ENCODE results near the gene CLEC4E.
"Not testable (repeated sequence)": the region's sequence is repeated elsewhere in the genome, so short reads cannot be mapped to it uniquely, and the experiment has no call there.

CLEC4E gene, protein sequence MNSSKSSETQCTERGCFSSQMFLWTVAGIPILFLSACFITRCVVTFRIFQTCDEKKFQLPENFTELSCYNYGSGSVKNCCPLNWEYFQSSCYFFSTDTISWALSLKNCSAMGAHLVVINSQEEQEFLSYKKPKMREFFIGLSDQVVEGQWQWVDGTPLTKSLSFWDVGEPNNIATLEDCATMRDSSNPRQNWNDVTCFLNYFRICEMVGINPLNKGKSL

DNA sequence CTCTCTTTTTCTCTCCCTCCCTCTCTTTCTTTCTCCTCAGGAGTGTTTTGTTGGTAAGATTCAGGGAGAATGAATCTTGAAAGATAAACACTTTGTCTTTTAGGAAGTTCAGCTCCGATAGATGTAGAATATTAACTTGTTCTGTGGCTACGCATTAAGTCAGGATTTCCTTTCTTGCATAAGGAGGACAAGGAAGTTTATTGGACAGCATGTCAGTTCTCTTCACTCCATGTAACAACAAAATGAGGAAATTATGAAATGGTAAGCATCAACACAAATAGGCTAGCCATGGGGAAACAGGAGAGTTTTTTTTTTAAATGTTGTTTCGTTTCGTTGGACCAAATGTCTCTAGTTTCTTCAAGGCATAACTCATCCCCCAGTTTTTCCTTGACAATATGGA is at the start of gene CLEC4E:
CLEC4E (minus strand) TSS at position 75 of the 400 bp plus-strand sequence. CDS start 108 bp downstream, outside the sequence.
- not testable (repeated sequence) for H3K4me1 ChIP-seq (ENCODE audit: insufficient read depth, poor library complexity, severe bottlenecking); H3K4me3 ChIP-seq (ENCODE audit: severe bottlenecking); DNase-seq (ENCODE audit: low spot score); H3K27ac ChIP-seq (ENCODE audit: poor library complexity, severe bottlenecking); H3K27me3 ChIP-seq (ENCODE audit: insufficient read depth, poor library complexity, severe bottlenecking); H3K36me3 ChIP-seq (ENCODE audit: low read depth); ATAC-seq (ENCODE audit: low read depth); H3K9me3 ChIP-seq (ENCODE audit: severe bottlenecking)

DNA sequence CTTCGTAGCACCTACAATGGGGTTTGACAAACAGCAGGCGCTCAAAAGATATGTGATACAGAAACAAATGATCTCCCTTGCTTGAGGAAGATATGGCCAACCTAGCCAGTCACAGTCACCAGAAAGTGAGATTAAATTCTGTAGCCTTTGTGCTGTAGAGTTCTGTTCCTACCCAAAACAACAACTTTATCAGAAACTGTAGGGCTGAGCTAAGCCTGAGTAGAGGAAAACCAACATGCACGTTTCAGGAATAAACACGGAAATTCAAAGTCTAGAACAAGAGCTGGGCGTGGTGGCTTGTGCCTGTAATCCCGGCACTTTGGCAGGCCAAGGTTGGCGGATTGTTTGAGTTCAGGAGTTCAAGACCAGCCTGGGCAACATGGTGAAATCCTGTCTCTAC is 49.0 kb upstream of the CLEC4E start:
- Histone ChIP-seq H3K4me3 (ENCODE audit: severe bottlenecking) (no peak overlapping the region), H3K27ac (ENCODE audit: poor library complexity, severe bottlenecking) (no peak overlapping the region), H3K27me3 (ENCODE audit: insufficient read depth, poor library complexity, severe bottlenecking) (no peaks in the 10 kb centered on the region), H3K9me3 (ENCODE audit: severe bottlenecking) (no peaks in the 10 kb centered on the region), H3K36me3 (ENCODE audit: low read depth) (no peaks in the 10 kb centered on the region), H3K4me1 (ENCODE audit: insufficient read depth, poor library complexity, severe bottlenecking) (no peaks in the 10 kb centered on the region)
- DNase-seq (ENCODE audit: low spot score) (no peak), ATAC-seq (ENCODE audit: low read depth) (no peak)
- TF ChIP-seq, protein P1, sequence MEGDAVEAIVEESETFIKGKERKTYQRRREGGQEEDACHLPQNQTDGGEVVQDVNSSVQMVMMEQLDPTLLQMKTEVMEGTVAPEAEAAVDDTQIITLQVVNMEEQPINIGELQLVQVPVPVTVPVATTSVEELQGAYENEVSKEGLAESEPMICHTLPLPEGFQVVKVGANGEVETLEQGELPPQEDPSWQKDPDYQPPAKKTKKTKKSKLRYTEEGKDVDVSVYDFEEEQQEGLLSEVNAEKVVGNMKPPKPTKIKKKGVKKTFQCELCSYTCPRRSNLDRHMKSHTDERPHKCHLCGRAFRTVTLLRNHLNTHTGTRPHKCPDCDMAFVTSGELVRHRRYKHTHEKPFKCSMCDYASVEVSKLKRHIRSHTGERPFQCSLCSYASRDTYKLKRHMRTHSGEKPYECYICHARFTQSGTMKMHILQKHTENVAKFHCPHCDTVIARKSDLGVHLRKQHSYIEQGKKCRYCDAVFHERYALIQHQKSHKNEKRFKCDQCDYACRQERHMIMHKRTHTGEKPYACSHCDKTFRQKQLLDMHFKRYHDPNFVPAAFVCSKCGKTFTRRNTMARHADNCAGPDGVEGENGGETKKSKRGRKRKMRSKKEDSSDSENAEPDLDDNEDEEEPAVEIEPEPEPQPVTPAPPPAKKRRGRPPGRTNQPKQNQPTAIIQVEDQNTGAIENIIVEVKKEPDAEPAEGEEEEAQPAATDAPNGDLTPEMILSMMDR (IDR thresholded peaks at IDR 0.05; ENCODE audit: poor library complexity, severe bottlenecking): no peak

DNA sequence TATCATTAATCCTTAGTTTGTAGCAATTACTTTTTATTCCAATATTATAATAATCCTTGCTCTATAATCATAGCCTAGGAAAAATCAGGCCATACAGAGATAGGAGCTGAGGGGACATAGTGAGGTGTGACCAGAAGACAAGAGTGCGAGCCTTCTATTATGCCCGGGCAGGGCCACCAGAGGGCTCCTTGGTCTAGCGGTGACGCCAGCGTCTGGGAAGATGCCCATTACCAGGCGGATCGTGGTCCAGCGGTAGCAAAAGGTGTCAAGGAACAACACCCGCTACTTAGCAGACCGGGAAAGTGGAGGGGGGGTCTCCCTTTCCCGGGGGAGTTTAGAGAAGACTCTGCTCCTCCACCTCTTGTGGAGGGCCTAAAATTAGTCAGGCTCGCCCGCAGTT is 43.8 kb upstream of the CLEC4E start:
- H3K27ac ChIP-seq (ENCODE audit: poor library complexity, severe bottlenecking); H3K27me3 ChIP-seq (ENCODE audit: insufficient read depth, poor library complexity, severe bottlenecking); ATAC-seq (ENCODE audit: low read depth); DNase-seq (ENCODE audit: low spot score); H3K4me1 ChIP-seq (ENCODE audit: insufficient read depth, poor library complexity, severe bottlenecking); H3K4me3 ChIP-seq (ENCODE audit: severe bottlenecking); H3K36me3 ChIP-seq (ENCODE audit: low read depth); H3K9me3 ChIP-seq (ENCODE audit: severe bottlenecking): not testable (repeated sequence)

DNA sequence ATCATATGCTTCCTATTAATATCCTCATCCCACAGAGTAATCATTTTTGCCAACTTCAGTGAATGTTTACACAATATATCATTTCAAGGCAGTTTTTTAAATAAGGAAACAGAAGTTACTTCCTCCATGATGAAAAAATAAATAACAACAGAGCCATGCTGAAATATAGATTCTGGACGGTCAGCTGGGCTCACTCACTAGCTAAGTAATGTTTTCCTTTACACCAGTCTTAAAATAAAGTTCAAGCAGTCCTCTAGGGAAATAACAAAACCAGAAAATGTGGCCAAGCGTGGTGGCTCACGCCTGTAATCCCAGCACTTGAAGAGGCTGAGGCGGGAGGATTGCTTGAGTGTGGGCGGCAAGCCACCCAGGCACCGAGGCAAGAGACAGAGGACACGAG is 43.3 kb upstream of the CLEC4E start:
- Histone ChIP-seq H3K4me1 (ENCODE audit: insufficient read depth, poor library complexity, severe bottlenecking) (no peaks in the 10 kb centered on the region), H3K27ac (ENCODE audit: poor library complexity, severe bottlenecking) (no peak overlapping the region), H3K4me3 (ENCODE audit: severe bottlenecking) (no peak overlapping the region), H3K27me3 (ENCODE audit: insufficient read depth, poor library complexity, severe bottlenecking) (no peaks in the 10 kb centered on the region), H3K36me3 (ENCODE audit: low read depth) (no peaks in the 10 kb centered on the region), H3K9me3 (ENCODE audit: severe bottlenecking) (no peaks in the 10 kb centered on the region)
- TF ChIP-seq, protein P1 (IDR thresholded peaks at IDR 0.05; ENCODE audit: poor library complexity, severe bottlenecking): no peak
- no peak for DNase-seq (ENCODE audit: low spot score)
- ATAC-seq (ENCODE audit: low read depth): no peak

DNA sequence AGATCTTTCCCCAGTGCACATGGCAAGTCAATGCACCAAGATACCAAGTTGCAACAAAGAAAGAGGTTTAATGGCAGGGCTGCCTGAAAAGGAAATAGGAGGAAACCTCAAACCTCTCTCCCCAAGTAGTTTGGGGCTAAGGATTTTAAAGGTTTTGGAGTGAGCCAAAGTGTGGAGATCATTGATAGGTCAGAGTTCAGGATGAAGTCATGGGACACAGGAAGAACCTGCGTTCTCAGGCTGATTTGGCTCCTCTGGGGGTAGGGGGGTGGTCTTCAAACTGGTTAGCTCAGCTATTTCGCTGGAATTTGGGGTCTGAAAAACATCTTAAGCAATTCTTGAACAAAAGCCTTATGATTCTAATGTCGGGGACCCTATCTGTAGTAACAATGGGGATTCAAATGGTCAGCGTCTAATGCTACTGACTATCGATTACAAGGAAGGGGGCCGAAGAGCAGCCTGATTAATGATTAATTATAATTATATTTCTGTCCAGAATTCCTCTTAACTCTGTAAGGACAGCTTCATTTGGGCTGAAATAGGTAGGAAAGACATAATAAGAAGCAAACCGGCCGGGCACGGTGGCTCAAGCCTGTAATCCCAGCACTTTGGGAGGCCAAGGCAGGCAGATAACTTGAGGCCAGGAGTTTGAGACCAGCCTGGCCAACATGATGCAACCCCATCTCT is 40.5 kb upstream of the CLEC4E start:
- Histone ChIP-seq H3K4me3 (ENCODE audit: severe bottlenecking) (no peak overlapping the region), H3K27me3 (ENCODE audit: insufficient read depth, poor library complexity, severe bottlenecking) (no peaks in the 10 kb centered on the region), H3K9me3 (ENCODE audit: severe bottlenecking) (no peaks in the 10 kb centered on the region), H3K36me3 (ENCODE audit: low read depth) (no peaks in the 10 kb centered on the region), H3K4me1 (ENCODE audit: insufficient read depth, poor library complexity, severe bottlenecking) (no peaks in the 10 kb centered on the region), H3K27ac (ENCODE audit: poor library complexity, severe bottlenecking) (no peak overlapping the region)
- DNase-seq (ENCODE audit: low spot score) (no peak), ATAC-seq (ENCODE audit: low read depth) (no peak)
- TF ChIP-seq, protein P1 (IDR thresholded peaks at IDR 0.05; ENCODE audit: poor library complexity, severe bottlenecking): no peak

DNA sequence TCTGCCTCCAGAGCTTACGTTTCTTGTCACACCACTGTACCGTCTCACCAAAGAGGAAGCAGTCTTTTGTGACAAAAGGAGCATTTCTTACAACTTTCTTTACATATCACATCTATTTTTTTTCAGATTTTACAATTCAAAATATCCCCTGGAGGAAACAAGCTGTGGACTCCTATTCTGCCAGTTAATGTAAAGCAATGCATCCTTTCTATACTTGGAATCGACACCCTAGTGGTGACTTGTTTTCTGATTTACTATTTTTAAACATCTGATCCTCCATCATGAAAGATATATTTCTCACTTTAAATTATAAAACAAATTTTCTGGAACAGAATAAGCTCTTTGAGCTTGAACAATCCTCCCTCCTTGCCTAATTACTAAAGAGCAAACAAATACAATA is 37.2 kb upstream of the CLEC4E start:
- Histone ChIP-seq H3K27ac (ENCODE audit: poor library complexity, severe bottlenecking) (no peak overlapping the region), H3K4me1 (ENCODE audit: insufficient read depth, poor library complexity, severe bottlenecking) (no peaks in the 10 kb centered on the region), H3K36me3 (ENCODE audit: low read depth) (no peaks in the 10 kb centered on the region), H3K4me3 (ENCODE audit: severe bottlenecking) (no peak overlapping the region), H3K27me3 (ENCODE audit: insufficient read depth, poor library complexity, severe bottlenecking) (no peaks in the 10 kb centered on the region), H3K9me3 (ENCODE audit: severe bottlenecking) (no peaks in the 10 kb centered on the region)
- TF ChIP-seq, protein P1 (IDR thresholded peaks at IDR 0.05; ENCODE audit: poor library complexity, severe bottlenecking): no peak
- DNase-seq (ENCODE audit: low spot score) (no peak), ATAC-seq (ENCODE audit: low read depth) (no peak)
